GM19328 (cell line): ENCODE measurements around the gene OXLD1.
"Not testable (repeated sequence)": the region's sequence is repeated elsewhere in the genome, so short reads cannot be mapped to it uniquely, and the experiment has no call there.

Source experiments
- ATAC-seq: cut with Tn5 transposase; IDR thresholded peaks from one replicate; pipeline ENCODE4 v1.9.1; 2021; ENCODE audit warnings: mild to moderate bottlenecking, moderate library complexity; ENCODE audit not compliant: unreplicated experiment

The OXLD1 gene

DNA sequence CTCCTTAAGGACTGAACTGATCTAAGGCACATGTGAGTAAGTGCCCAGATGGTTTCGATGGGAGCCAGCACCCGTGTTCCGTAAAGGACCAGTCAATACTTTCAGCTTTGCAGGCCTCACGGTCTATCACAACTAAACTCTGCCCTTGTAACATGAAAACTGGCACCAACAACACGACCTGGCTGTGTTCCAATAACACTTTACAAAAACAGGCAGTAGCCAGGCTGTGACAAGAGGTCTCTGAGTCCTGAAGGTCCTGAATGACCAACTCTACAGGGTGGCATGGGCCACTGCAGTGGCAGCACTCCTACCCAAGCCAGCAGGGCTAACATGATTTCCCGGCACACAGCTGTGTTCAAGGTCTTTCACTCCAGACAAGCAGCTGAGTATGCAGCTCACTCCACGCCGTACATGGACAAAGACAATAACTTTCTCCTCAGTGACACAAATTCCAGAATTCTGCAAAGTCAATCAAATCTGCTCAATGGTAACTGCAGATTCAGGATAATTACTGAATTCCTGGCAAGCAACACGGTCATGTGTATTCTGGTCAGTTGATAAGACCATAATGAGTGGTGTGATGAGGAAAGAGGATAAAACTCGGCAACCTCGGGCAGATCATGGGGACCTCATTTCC lies 44.8 kb downstream of the OXLD1 start:
- no peak for ATAC-seq

DNA sequence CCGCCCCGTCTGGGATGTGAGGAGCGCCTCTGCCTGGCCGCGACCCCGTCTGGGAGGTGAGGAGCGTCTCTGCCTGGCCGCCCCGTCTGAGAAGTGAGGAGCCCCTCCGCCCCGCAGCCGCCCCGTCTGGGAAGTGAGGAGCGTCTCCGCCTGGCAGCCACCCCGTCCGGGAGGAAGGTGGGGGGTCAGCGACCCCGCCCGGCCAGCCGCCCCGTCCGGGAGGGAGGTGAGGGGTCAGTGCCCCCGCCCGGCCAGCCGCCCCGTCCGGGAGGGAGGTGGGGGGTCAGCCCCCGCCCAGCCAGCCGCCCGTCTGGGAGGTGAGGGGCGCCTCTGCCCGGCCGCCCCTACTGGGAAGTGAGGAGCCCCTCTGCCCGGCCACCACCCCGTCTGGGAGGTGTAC lies 48.1 kb downstream of the OXLD1 start:
- not testable (repeated sequence) for ATAC-seq

DNA sequence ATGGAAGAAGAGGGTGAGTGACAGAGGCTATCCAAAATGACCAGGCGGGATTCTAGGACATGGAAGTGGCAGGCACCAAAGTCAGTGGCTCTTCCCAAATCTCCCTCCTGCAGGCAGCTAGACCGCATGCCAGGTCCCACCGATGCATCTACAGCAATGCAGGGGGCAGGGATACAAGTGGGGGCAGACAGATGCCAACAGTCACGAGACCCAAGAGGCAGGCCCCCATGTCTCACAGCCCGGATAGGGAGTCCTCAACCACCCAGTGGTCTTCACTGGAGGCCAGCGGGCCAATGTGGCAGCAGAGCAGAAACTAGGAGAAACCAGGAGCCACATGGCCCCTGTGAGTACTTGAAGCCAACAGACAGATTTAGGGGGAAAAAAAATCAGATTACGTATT lies 49.5 kb downstream of the OXLD1 start:
- no peak for ATAC-seq

DNA sequence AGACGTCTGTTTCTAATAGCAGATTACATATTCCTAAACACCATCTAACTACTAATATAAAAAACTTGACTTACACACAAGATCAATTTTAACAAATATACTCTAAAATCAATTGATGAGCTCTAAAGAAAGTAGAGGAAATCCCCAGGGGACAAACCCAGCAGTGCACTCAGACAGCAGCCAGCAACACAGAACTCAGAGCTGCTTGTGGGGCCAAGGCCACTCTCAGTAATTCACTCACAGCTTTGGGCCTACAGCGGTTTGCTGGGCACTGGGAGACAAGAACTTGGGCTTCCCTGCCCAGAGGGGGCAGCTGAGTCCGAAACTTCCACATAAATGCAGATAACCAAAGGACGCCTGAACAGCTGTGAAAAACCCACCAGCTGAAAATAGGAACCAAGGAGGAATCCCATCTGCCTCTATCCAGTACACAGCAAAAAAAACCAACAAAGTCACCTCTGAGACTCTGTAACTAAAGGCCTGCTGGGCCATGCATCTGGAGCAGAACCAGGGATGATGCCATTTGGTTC lies 50.9 kb downstream of the OXLD1 start:
- ATAC-seq, result no peak
